HepG2 (cell line): ENCODE data around the gene SIRT7. TPM values are rescaled to one million over a fixed set of nuclear protein-coding genes. Genes with fewer than 3 reads are reported as not detected.

ENCODE experiments used
- ARHGAP35 ChIP-seq: sonication (generic); formaldehyde crosslinking; IDR thresholded peaks from 2 replicates; pipeline ENCODE4 v1.9.0; 2022; ENCODE audit warnings: mild to moderate bottlenecking, inconsistent platforms, moderate library complexity, missing genetic modification reagents, borderline replicate concordance
- ELF1 ChIP-seq: sonication (generic); formaldehyde crosslinking; IDR thresholded peaks from 2 replicates; pipeline ENCODE4 v1.4.0; 2020; ENCODE audit warnings: missing genetic modification reagents
- GATA4 ChIP-seq: sonication (generic); IDR thresholded peaks from 2 replicates; pipeline ENCODE4 v1.6.1; 2016; ENCODE audit warnings: antibody characterized with exemption, low read depth, borderline replicate concordance
- HIVEP1 ChIP-seq: sonication (generic); formaldehyde crosslinking; IDR thresholded peaks from 2 replicates; pipeline ENCODE4 v1.4.0; 2020; ENCODE audit warnings: mild to moderate bottlenecking, missing genetic modification reagents
- KDM3A ChIP-seq: IDR thresholded peaks from 2 replicates; pipeline ENCODE4 v1.6.1; 2018; ENCODE audit warnings: low read depth, missing compliant biosample characterization
- PPARG ChIP-seq: conservative IDR thresholded peaks from 2 replicates; pipeline ENCODE4 v1.6.1; 2016; ENCODE audit warnings: missing biosample characterization, missing genetic modification reagents
- SETDB1 ChIP-seq: sonication (generic); formaldehyde crosslinking; IDR thresholded peaks from 2 replicates; pipeline ENCODE4 v1.5.1; 2020; ENCODE audit warnings: missing genetic modification reagents, mild to moderate bottlenecking, borderline replicate concordance
- SMAD1 ChIP-seq: sonication (generic); formaldehyde crosslinking; IDR thresholded peaks from 2 replicates; pipeline ENCODE4 v1.4.0; 2020; ENCODE audit warnings: missing genetic modification reagents, low read depth, mild to moderate bottlenecking, borderline replicate concordance
- ZFP37 ChIP-seq: sonication (generic); formaldehyde crosslinking; IDR thresholded peaks from 2 replicates; pipeline ENCODE4 v1.4.0; 2020; ENCODE audit warnings: missing genetic modification reagents, borderline replicate concordance
- ZFP41 ChIP-seq: sonication (generic); formaldehyde crosslinking; IDR thresholded peaks from 2 replicates; pipeline ENCODE4 v1.4.0; 2020; ENCODE audit warnings: mild to moderate bottlenecking, missing genetic modification reagents, borderline replicate concordance
- ZFP82 ChIP-seq: sonication (generic); formaldehyde crosslinking; IDR thresholded peaks from 2 replicates; pipeline ENCODE4 v1.5.1; 2020; ENCODE audit warnings: mild to moderate bottlenecking, missing genetic modification reagents, borderline replicate concordance
- ZIK1 ChIP-seq: sonication (generic); formaldehyde crosslinking; IDR thresholded peaks from 2 replicates; pipeline ENCODE4 v1.5.0; 2020; ENCODE audit warnings: mild to moderate bottlenecking, low read depth, missing genetic modification reagents, borderline replicate concordance
- ZNF232 ChIP-seq: sonication (generic); formaldehyde crosslinking; IDR thresholded peaks from 2 replicates; pipeline ENCODE4 v1.4.0; 2020; ENCODE audit warnings: missing genetic modification reagents, borderline replicate concordance
- ZNF383 ChIP-seq: sonication (generic); formaldehyde crosslinking; IDR thresholded peaks from 2 replicates; pipeline ENCODE4 v1.4.0; 2020; ENCODE audit warnings: missing genetic modification reagents, mild to moderate bottlenecking, borderline replicate concordance
- ZSCAN21 ChIP-seq: sonication (generic); formaldehyde crosslinking; IDR thresholded peaks from 2 replicates; pipeline ENCODE4 v1.8.0; 2022; ENCODE audit warnings: mild to moderate bottlenecking, missing genetic modification reagents, moderate library complexity, borderline replicate concordance
- polyA plus RNA-seq, 8 experiments: library from polyadenylated mRNA; depleted of rRNA in 3 of 8; stranded (reverse) in 7 of 8; unstranded in 1 of 8; fragments of >200 nt; fragmentation: Illumina TruSeq in 4 of 8; extraction: Trizol in 4 of 8; gene quantifications; 2 replicates each; pipeline versions ENCODE4 v1.2.1 to v1.2.3, GENCODE V29; 2011 to 2016; ENCODE audit warnings: low read depth in 4 of 8, missing spikeins in 1 of 8, mixed read lengths in 1 of 8; ENCODE audit not compliant: insufficient read depth in 1 of 8
- total RNA-seq, 5 experiments: library from RNA; depleted of rRNA; stranded (reverse); fragments of >200 nt; fragmentation: Illumina TruSeq; extraction: Trizol; gene quantifications; 2 replicates each; pipeline ENCODE4 v1.2.3, GENCODE V29; 2016; ENCODE audit warnings: low read depth in 1 of 5
- TF ChIP-seq, protein P1 (sequence below): IDR thresholded peaks from 2 replicates; pipeline ENCODE4 v1.6.1; 2018; ENCODE audit warnings: missing genetic modification reagents
- TF ChIP-seq, protein P2 (sequence below): sonication (generic); formaldehyde crosslinking; IDR thresholded peaks from 2 replicates; pipeline ENCODE4 v1.4.0; 2020; ENCODE audit warnings: missing genetic modification reagents
- TF ChIP-seq, protein P3 (sequence below): sonication (generic); formaldehyde crosslinking; IDR thresholded peaks from 2 replicates; pipeline ENCODE4 v1.4.0; 2020; ENCODE audit warnings: mild to moderate bottlenecking, missing genetic modification reagents, borderline replicate concordance
- TF ChIP-seq, protein P4 (sequence below): sonication (generic); formaldehyde crosslinking; IDR thresholded peaks from 2 replicates; pipeline ENCODE4 v1.5.0; 2020; ENCODE audit warnings: mild to moderate bottlenecking, missing genetic modification reagents

SIRT7 gene
- total and polyA plus RNA-seq, 2 of the 13 experiments (the other 11 are each of a cell fraction or from before 2014, with no cell fraction given): 8.3 to 24.8 TPM

DNA sequence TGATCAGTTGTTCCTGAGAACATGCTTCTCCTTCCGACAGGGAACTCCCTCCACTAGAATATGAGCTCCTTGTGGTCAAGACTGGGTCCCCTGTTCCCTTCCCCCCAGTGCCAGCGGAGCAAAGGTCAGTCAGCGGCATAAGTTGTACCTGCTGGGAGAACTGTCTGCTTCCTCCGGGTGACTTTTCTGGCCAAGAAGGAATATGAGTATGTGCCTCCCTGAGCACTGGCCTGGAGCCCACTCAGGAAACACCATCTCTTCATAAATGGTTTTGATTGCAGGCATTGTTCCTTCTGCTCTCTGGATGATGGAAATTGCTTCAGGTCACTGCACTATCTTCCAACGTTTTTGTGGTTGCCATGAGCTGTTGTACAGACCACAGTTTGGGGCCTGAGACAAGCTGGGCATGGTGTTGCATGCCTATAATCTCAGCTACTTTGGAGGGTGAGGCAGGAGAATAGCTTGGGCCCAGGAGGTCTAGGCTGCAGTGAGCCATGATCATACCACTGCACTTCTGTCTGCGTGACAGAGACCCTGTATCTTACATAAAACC, 54.8 kb downstream of the SIRT7 start (continued):
- TF ChIP-seq ZSCAN21 (no peak), ZFP82 (0 out of 2 replicates have a peak, but pooled peaks have one; percentile 27), ZNF232 (CRISPR knock-in tag) (no peak; the same call in 1 of the 2 replicates), PPARG (CRISPR knock-in tag) (peak; percentile 54; the same call in 1 of the 2 replicates), KDM3A (no peak), GATA4 (no peak), ZIK1 (no peak), SMAD1 (0 out of 2 replicates have a peak, but pooled peaks have one; percentile 65), SETDB1 (CRISPR knock-in tag) (no peak), ZNF383 (CRISPR knock-in tag) (no peak), ARHGAP35 (CRISPR knock-in tag) (no peak), ELF1 (CRISPR knock-in tag) (no peak), HIVEP1 (CRISPR knock-in tag) (0 out of 2 replicates have a peak, but pooled peaks have one; percentile 42), ZFP41 (no peak), ZFP37 (CRISPR knock-in tag) (no peak)
- TF ChIP-seq, protein P1, sequence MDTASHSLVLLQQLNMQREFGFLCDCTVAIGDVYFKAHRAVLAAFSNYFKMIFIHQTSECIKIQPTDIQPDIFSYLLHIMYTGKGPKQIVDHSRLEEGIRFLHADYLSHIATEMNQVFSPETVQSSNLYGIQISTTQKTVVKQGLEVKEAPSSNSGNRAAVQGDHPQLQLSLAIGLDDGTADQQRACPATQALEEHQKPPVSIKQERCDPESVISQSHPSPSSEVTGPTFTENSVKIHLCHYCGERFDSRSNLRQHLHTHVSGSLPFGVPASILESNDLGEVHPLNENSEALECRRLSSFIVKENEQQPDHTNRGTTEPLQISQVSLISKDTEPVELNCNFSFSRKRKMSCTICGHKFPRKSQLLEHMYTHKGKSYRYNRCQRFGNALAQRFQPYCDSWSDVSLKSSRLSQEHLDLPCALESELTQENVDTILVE (CRISPR knock-in tag): no peak
- TF ChIP-seq, protein P2, sequence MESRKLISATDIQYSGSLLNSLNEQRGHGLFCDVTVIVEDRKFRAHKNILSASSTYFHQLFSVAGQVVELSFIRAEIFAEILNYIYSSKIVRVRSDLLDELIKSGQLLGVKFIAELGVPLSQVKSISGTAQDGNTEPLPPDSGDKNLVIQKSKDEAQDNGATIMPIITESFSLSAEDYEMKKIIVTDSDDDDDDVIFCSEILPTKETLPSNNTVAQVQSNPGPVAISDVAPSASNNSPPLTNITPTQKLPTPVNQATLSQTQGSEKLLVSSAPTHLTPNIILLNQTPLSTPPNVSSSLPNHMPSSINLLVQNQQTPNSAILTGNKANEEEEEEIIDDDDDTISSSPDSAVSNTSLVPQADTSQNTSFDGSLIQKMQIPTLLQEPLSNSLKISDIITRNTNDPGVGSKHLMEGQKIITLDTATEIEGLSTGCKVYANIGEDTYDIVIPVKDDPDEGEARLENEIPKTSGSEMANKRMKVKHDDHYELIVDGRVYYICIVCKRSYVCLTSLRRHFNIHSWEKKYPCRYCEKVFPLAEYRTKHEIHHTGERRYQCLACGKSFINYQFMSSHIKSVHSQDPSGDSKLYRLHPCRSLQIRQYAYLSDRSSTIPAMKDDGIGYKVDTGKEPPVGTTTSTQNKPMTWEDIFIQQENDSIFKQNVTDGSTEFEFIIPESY (CRISPR knock-in tag): peak; percentile 84
- TF ChIP-seq, protein P3, sequence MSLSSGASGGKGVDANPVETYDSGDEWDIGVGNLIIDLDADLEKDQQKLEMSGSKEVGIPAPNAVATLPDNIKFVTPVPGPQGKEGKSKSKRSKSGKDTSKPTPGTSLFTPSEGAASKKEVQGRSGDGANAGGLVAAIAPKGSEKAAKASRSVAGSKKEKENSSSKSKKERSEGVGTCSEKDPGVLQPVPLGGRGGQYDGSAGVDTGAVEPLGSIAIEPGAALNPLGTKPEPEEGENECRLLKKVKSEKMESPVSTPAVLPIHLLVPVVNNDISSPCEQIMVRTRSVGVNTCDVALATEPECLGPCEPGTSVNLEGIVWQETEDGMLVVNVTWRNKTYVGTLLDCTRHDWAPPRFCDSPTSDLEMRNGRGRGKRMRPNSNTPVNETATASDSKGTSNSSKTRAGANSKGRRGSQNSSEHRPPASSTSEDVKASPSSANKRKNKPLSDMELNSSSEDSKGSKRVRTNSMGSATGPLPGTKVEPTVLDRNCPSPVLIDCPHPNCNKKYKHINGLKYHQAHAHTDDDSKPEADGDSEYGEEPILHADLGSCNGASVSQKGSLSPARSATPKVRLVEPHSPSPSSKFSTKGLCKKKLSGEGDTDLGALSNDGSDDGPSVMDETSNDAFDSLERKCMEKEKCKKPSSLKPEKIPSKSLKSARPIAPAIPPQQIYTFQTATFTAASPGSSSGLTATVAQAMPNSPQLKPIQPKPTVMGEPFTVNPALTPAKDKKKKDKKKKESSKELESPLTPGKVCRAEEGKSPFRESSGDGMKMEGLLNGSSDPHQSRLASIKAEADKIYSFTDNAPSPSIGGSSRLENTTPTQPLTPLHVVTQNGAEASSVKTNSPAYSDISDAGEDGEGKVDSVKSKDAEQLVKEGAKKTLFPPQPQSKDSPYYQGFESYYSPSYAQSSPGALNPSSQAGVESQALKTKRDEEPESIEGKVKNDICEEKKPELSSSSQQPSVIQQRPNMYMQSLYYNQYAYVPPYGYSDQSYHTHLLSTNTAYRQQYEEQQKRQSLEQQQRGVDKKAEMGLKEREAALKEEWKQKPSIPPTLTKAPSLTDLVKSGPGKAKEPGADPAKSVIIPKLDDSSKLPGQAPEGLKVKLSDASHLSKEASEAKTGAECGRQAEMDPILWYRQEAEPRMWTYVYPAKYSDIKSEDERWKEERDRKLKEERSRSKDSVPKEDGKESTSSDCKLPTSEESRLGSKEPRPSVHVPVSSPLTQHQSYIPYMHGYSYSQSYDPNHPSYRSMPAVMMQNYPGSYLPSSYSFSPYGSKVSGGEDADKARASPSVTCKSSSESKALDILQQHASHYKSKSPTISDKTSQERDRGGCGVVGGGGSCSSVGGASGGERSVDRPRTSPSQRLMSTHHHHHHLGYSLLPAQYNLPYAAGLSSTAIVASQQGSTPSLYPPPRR (CRISPR knock-in tag): 0 out of 2 replicates have a peak, but pooled peaks have one; percentile 10
- TF ChIP-seq, protein P4, sequence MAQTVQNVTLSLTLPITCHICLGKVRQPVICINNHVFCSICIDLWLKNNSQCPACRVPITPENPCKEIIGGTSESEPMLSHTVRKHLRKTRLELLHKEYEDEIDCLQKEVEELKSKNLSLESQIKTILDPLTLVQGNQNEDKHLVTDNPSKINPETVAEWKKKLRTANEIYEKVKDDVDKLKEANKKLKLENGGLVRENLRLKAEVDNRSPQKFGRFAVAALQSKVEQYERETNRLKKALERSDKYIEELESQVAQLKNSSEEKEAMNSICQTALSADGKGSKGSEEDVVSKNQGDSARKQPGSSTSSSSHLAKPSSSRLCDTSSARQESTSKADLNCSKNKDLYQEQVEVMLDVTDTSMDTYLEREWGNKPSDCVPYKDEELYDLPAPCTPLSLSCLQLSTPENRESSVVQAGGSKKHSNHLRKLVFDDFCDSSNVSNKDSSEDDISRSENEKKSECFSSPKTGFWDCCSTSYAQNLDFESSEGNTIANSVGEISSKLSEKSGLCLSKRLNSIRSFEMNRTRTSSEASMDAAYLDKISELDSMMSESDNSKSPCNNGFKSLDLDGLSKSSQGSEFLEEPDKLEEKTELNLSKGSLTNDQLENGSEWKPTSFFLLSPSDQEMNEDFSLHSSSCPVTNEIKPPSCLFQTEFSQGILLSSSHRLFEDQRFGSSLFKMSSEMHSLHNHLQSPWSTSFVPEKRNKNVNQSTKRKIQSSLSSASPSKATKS (CRISPR knock-in tag): no peak
